NT2/D1 (cell line): ENCODE results near the gene CAPN13.
A peak's percentile ranks its signal among the peaks of the same experiment; 100 is the strongest.
"Not testable (repeated sequence)": the region's sequence is repeated elsewhere in the genome, so short reads cannot be mapped to it uniquely, and the experiment has no call there.

Source experiments
- DNase-seq: peaks from one replicate; pipeline ENCODE4 v3.0.0-alpha.2; 2011; ENCODE audit warnings: low read depth, low spot score
- H3K27me3 ChIP-seq: 2 replicates; pipeline ENCODE4 v1.6.0; 2011; ENCODE audit warnings: mild to moderate bottlenecking; ENCODE audit not compliant: insufficient read length, insufficient read depth
- H3K36me3 ChIP-seq: 2 replicates; pipeline ENCODE4 v1.6.1; 2011; ENCODE audit warnings: mild to moderate bottlenecking, low read length, mixed read lengths; ENCODE audit not compliant: insufficient read depth, insufficient read length
- H3K4me1 ChIP-seq: 2 replicates; pipeline ENCODE4 v1.5.1; 2011; ENCODE audit not compliant: insufficient read depth, insufficient read length
- H3K4me3 ChIP-seq: 2 replicates; pipeline ENCODE4 v1.5.1; 2011; ENCODE audit warnings: low read depth; ENCODE audit not compliant: insufficient read length
- H3K9ac ChIP-seq: 2 replicates; pipeline ENCODE4 v1.6.0; 2011; ENCODE audit warnings: low read depth; ENCODE audit not compliant: insufficient read length
- H3K9me3 ChIP-seq: 2 replicates; pipeline ENCODE4 v1.5.1; 2011; ENCODE audit warnings: mild to moderate bottlenecking, low read length; ENCODE audit not compliant: insufficient read depth
- SUZ12 ChIP-seq: IDR thresholded peaks from 2 replicates; pipeline ENCODE4 v1.6.1; 2011; ENCODE audit not compliant: insufficient read length, insufficient read depth; ENCODE audit errors: extremely low read depth
- YY1 ChIP-seq: IDR thresholded peaks from 2 replicates; pipeline ENCODE4 v1.6.1; 2011; ENCODE audit not compliant: insufficient read length, insufficient read depth
- ZNF274 ChIP-seq: IDR thresholded peaks from 2 replicates; pipeline ENCODE4 v1.6.1; 2011; ENCODE audit warnings: mild to moderate bottlenecking, low read depth, low read length

CAPN13 gene

DNA sequence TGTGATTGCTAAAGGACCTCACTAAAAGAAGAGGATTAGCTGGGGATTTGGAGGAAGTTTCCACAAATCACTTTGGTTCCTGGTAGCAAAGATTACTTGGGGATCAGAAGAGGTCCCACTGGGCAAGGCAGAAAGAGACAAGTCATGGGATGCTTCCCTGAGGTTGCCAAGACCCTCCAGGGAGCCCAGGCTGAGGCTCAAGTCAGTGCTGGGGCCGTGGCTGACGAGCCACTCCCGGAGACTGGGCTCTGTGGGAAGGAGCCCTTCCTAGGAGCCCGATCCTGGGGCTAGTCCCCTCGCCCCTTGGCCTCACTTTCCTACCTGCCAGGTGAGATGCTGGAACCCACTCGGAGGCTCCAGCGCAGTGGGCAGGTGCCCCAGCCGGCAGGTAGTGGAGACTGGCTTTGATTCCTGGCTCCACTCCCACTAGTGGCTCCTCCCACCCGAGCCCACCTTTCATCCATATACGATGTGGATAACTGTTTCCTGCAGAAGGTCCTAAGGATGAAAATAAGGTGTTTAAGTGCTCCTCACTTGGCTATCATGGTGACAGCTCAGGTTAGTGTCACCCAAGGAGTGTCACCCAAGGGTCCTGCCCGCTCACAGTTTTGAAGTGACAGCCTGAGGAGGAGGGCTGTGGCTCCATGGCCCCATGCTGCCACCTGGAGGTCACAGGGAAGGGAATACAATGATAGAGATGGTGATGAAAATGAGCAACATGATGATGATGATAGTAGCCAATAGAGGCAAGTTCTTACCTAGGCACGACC lies 100.5 kb downstream of the CAPN13 start:
- H3K27me3 ChIP-seq, result no peaks in the 10 kb centered on the region
- no peaks in the 10 kb centered on the region for H3K36me3 ChIP-seq
- peak; percentile 35 for DNase-seq
- H3K4me1 ChIP-seq, result no peaks in the 10 kb centered on the region
- no peak overlapping the region for H3K4me3 ChIP-seq
- H3K9me3 ChIP-seq, result peaks cover 38% of the 10 kb centered on the region
- no peak for TF ChIP-seq YY1
- TF ChIP-seq SUZ12, result no peak
- H3K9ac ChIP-seq, result no peak overlapping the region

- no peak overlapping the region for H3K9ac ChIP-seq
- peaks cover 36% of the 10 kb centered on the region for H3K9me3 ChIP-seq
- DNase-seq, result no peak
- no peak overlapping the region for H3K4me3 ChIP-seq
- H3K27me3 ChIP-seq, result no peaks in the 10 kb centered on the region
- no peak for TF ChIP-seq ZNF274
- no peak for TF ChIP-seq SUZ12
- TF ChIP-seq YY1, result no peak
- H3K36me3 ChIP-seq, result no peaks in the 10 kb centered on the region
- no peaks in the 10 kb centered on the region for H3K4me1 ChIP-seq
Observed at GRCh38 chr2:30705711-30706533, 101.3 kb downstream of the CAPN13 start.

DNA sequence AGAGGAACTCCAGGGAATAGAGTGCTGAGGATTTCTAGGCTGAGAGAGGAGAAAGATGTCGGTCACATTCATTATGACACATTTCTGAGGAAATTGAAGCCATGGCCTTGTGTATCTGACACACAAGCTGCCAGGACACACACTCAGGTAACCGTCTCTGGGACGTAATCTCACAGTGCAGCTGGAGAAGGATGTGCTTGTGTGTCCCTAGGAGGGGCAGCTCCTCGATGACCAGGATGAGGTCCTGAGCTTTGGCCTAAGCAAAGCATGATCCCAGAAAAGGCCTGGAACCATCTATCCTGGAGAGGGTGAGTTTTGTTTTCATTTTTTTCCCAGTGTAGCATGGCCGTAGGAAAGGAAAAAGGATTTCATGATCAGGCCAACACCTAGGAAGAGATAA lies 102.2 kb downstream of the CAPN13 start:
- no peak for DNase-seq
- H3K4me1 ChIP-seq, result no peaks in the 10 kb centered on the region
- no peak overlapping the region for H3K4me3 ChIP-seq
- H3K27me3 ChIP-seq, result no peaks in the 10 kb centered on the region
- H3K36me3 ChIP-seq, result no peaks in the 10 kb centered on the region
- no peak for TF ChIP-seq SUZ12
- TF ChIP-seq YY1, result no peak
- TF ChIP-seq ZNF274, result no peak
- H3K9me3 ChIP-seq, result peaks cover 31% of the 10 kb centered on the region
- H3K9ac ChIP-seq, result no peak overlapping the region

GRCh38 chr2:30704309-30705020 lies 102.8 kb downstream of the CAPN13 start:
- H3K9me3 ChIP-seq, result peaks cover 25% of the 10 kb centered on the region
- H3K9ac ChIP-seq, result no peak overlapping the region
- no peak for DNase-seq
- no peaks in the 10 kb centered on the region for H3K27me3 ChIP-seq
- H3K4me1 ChIP-seq, result no peaks in the 10 kb centered on the region
- TF ChIP-seq SUZ12, result no peak
- TF ChIP-seq ZNF274, result no peak
- TF ChIP-seq YY1, result no peak
- H3K36me3 ChIP-seq, result no peaks in the 10 kb centered on the region
- no peak overlapping the region for H3K4me3 ChIP-seq

DNA sequence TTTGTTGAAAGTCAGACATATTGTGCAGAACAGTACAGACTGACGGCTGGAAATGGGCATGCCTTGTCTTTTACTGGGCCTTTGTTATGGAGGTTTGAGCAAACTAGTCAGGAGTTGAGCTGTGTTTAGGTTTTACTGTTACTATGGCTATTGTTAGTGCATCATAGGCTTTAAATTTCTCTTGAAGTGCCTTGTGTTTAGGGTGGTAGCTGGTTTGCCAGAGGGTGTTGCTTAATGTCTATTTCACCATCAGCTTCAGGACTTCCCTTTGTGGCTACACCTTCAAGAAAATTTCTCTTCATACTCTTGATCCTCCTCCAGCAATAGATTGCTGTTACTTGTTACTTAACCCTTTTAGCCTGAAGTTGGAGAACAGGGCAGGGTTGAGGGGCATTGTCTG lies 104.6 kb downstream of the CAPN13 start:
- no peaks in the 10 kb centered on the region for H3K36me3 ChIP-seq
- TF ChIP-seq ZNF274 (no peak), SUZ12 (no peak), YY1 (no peak)
- no peak overlapping the region for H3K9ac ChIP-seq
- H3K4me3 ChIP-seq, result no peak overlapping the region
- H3K9me3 ChIP-seq, result peaks cover 26% of the 10 kb centered on the region
- DNase-seq, result no peak
- H3K4me1 ChIP-seq, result no peaks in the 10 kb centered on the region
- H3K27me3 ChIP-seq, result no peaks in the 10 kb centered on the region

DNA sequence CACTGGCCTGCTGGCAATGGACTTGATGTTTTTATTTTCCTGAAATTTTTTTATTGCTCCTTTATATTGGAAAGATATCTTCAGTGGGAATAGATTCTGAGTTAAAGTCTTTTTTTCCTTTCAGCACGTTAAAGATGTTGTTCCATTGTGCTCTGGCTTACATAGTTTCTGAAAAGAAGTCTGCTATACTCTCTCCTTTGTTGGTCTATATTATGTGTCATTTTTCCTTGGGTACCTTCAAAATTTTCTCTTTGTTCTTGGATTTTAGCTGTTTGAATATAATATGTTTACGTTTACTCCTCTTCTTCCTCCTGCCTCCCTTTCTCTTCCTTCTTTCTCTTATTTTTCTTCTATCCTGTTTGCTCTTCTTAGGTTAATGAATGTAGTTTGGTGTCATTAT lies 105.5 kb downstream of the CAPN13 start:
- H3K36me3 ChIP-seq, result no peaks in the 10 kb centered on the region
- no peak for DNase-seq
- no peaks in the 10 kb centered on the region for H3K4me1 ChIP-seq
- no peak overlapping the region for H3K9ac ChIP-seq
- H3K9me3 ChIP-seq, result peaks cover 31% of the 10 kb centered on the region
- no peak for TF ChIP-seq YY1
- TF ChIP-seq ZNF274, result no peak
- no peak for TF ChIP-seq SUZ12
- no peaks in the 10 kb centered on the region for H3K27me3 ChIP-seq
- no peak overlapping the region for H3K4me3 ChIP-seq

DNA sequence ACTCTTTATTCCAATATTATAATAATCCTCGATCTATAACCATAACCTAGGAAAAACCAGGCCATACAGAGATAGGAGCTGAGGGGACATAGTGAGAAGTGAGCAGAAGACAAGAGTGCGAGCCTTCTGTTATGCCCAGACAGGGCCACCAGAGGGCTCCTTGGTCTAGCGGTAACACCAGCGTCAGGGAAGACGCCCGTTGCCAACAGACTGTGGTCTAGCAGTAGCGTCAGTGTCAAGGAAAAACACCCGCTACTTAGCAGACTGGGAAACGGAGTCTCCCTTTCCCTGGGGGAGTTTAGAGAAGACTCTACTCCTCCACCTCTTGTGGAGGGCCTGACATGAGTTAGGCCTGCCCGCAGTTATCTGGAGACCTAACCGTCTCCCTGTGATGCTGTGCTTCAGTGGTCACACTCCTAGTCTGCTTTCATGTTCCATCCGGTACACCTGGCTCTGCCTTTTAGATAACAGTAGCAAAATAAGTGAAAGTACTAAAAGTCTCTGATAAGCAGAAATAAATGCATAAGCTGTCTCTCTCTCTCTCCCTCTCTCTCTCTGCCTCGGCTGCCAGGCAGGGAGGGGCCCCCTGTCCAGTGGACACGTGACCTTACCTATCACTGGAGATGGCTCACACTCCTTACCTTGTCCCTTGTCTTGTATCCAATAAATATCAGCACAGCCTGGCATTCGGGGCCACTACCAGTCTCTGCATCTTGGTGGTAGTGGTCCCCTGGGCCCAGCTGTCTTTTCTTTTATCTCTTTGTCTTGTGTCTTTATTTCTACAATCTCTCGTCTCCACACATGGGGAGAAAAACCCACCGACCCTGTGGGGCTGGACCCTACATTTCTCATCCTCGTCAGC lies 109.8 kb downstream of the CAPN13 start:
- not testable (repeated sequence) for DNase-seq, H3K4me3 ChIP-seq, H3K36me3 ChIP-seq, H3K9ac ChIP-seq, H3K27me3 ChIP-seq, H3K4me1 ChIP-seq
- H3K9me3 ChIP-seq, result peaks cover 25% of the 10 kb centered on the region
